Hepatocyte (in vitro differentiated cells): Measurements from ENCODE around the gene PIAS4. TPM values are rescaled to one million over a fixed set of nuclear protein-coding genes. Genes with fewer than 3 reads are reported as not detected.

Experiments
- DNase-seq: peaks from one replicate; pipeline ENCODE4 v3.0.0-alpha.2; 2016; ENCODE audit warnings: low spot score
- H2AFZ ChIP-seq: fragments of 200-600 bp; sonication (generic); 2 replicates; pipeline ENCODE4 v1.6.0; 2016; ENCODE audit warnings: antibody characterized with exemption, mild to moderate bottlenecking
- H3K27ac ChIP-seq: fragments of 200-600 bp; sonication (generic); 2 replicates; pipeline ENCODE4 v1.5.1; 2016; ENCODE audit warnings: mild to moderate bottlenecking
- H3K27me3 ChIP-seq: fragments of 200-600 bp; sonication (generic); 2 replicates; pipeline ENCODE4 v1.6.1; 2016
- H3K36me3 ChIP-seq: fragments of 200-600 bp; sonication (generic); replicated peaks from 2 replicates; pipeline ENCODE4 v1.5.1; 2016; ENCODE audit warnings: low read depth; ENCODE audit not compliant: insufficient read depth
- H3K4me1 ChIP-seq: fragments of 200-600 bp; sonication (generic); 2 replicates; pipeline ENCODE4 v1.5.1; 2016; ENCODE audit warnings: mild to moderate bottlenecking, moderate library complexity; ENCODE audit not compliant: insufficient read depth
- H3K4me2 ChIP-seq: fragments of 200-600 bp; sonication (generic); 2 replicates; pipeline ENCODE4 v1.6.0; 2016
- H3K4me3 ChIP-seq: fragments of 200-600 bp; sonication (generic); 2 replicates; pipeline ENCODE4 v1.5.1; 2016; ENCODE audit warnings: mild to moderate bottlenecking
- H3K79me2 ChIP-seq: fragments of 200-600 bp; sonication (generic); 2 replicates; pipeline ENCODE4 v1.6.0; 2017; ENCODE audit warnings: mild to moderate bottlenecking
- H3K9me2 ChIP-seq: fragments of 200-600 bp; sonication (generic); replicated peaks from 2 replicates; pipeline ENCODE4 v1.6.0; 2017; ENCODE audit warnings: mild to moderate bottlenecking; ENCODE audit not compliant: insufficient read depth
- H3K9me3 ChIP-seq: fragments of 200-600 bp; sonication (generic); 2 replicates; pipeline ENCODE4 v1.5.1; 2016; ENCODE audit warnings: low read depth, mild to moderate bottlenecking
- H4K20me1 ChIP-seq: fragments of 200-600 bp; sonication (generic); 2 replicates; pipeline ENCODE4 v1.6.0; 2016; ENCODE audit warnings: mild to moderate bottlenecking; ENCODE audit not compliant: insufficient read depth, poor library complexity, severe bottlenecking
- CTCF ChIP-seq: fragments of 200-600 bp; sonication (generic); IDR thresholded peaks from 2 replicates; pipeline ENCODE4 v1.5.1; 2016; ENCODE audit warnings: antibody characterized with exemption, mild to moderate bottlenecking; ENCODE audit not compliant: poor library complexity
- EZH2 ChIP-seq: fragments of 200-600 bp; sonication (generic); IDR thresholded peaks from 2 replicates; pipeline ENCODE4 v1.6.1; 2016; ENCODE audit warnings: antibody characterized with exemption, mild to moderate bottlenecking, borderline replicate concordance
- EZH2phosphoT487 ChIP-seq: fragments of 200-600 bp; sonication (generic); IDR thresholded peaks from one replicate; pipeline ENCODE4 v1.6.1; 2018; ENCODE audit warnings: antibody characterized with exemption, mild to moderate bottlenecking, low read depth, moderate library complexity; ENCODE audit not compliant: unreplicated experiment, severe bottlenecking
- WGBS: methylation state at CpG from one replicate; pipeline ENCODE4 v1.1.6; 2016; ENCODE audit warnings: low lambda C conversion rate; ENCODE audit errors: missing lambda C conversion rate; 5-methylcytosine and 5-hydroxymethylcytosine counted together
- polyA plus RNA-seq: library from polyadenylated mRNA; unstranded; fragments of >200 nt; fragmentation: Nextera tagmentation; extraction: Ambion mirVana; gene quantifications from 2 replicates; pipeline ENCODE4 v1.2.1, GENCODE V29; 2016
- total RNA-seq: library from RNA; depleted of rRNA; stranded (reverse); fragments of >200 nt; gene quantifications from 2 replicates; pipeline ENCODE4 v1.2.3, GENCODE V29; 2014

The PIAS4 gene
- total and polyA plus RNA-seq, 2 experiments from 2014 or later = 15.0 to 16.7 TPM

DNA sequence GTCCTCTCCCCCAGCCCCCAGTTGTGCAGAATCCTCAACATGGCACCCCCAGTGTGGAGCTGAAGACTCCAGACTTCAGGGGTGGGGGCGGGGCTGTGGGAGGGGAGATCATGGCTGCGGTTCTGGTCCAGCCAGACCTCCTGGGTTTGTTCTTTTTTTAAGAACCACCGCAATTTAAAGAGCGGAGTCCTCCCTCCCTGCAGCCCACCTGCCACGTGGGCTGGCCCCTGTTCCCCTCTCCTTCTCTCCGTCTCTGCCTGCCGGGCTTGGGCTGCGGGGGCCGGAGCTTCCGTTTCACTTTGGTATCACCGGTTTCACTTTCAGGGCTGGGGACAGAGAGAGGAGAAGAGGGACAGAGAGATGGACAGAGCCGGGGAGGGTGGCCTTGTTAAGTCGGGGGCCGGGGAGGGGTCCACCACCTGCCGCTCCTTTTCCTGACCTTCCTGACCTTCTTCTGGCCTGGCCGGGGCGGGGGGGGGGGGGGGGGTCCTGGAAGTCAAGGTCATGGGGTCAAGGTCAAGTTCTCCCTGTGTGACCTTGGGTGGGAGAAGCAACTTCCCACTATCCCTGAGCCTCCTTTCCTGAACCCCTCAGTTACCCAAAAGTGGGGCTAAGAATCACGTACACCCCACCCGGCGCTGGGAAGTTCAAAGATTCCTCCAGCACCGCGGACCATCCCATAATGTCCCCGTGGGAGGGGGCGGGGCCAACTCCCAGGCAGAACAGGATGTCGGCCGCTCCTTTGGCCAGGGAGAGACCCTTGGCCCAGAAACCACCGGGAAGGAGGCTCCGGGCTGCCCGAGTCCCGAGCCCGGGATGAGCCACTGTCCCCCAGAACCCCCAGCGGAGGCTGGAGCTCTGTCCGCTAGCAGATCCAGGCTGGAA is 70.5 kb downstream of the PIAS4 start:
- no peak overlapping the region for H3K4me3 ChIP-seq
- no peaks in the 10 kb centered on the region for H3K9me2 ChIP-seq
- H3K4me1 ChIP-seq = peaks cover 8% of the 10 kb centered on the region
- no peaks in the 10 kb centered on the region for H3K79me2 ChIP-seq
- no peaks in the 10 kb centered on the region for H4K20me1 ChIP-seq
- no peaks in the 10 kb centered on the region for H3K9me3 ChIP-seq
- H2AFZ ChIP-seq = peak overlapping the region; percentile 67
- H3K27me3 ChIP-seq = no peaks in the 10 kb centered on the region
- H3K4me2 ChIP-seq = peak overlapping the region; percentile 70
- TF ChIP-seq CTCF (no peak), EZH2phosphoT487 (no peak), EZH2 (no peak)
- WGBS = 37% methylated on average over 27 of the region's 33 CpGs
- H3K27ac ChIP-seq = no peak overlapping the region
- peak; percentile 52 for DNase-seq
- no peaks in the 10 kb centered on the region for H3K36me3 ChIP-seq

GRCh38 chr19:4080473-4080872 is 72.9 kb downstream of the PIAS4 start:
- no peaks in the 10 kb centered on the region for H3K36me3 ChIP-seq
- 75% methylated on average over 6 of the region's 6 CpGs for WGBS
- H4K20me1 ChIP-seq = no peaks in the 10 kb centered on the region
- no peak for TF ChIP-seq EZH2phosphoT487
- TF ChIP-seq EZH2 = no peak
- no peak for TF ChIP-seq CTCF
- H3K9me2 ChIP-seq = no peaks in the 10 kb centered on the region
- H3K9me3 ChIP-seq = no peaks in the 10 kb centered on the region
- H3K4me2 ChIP-seq = no peak overlapping the region
- H2AFZ ChIP-seq = no peak overlapping the region
- no peak overlapping the region for H3K27ac ChIP-seq
- peaks cover 15% of the 10 kb centered on the region for H3K4me1 ChIP-seq
- DNase-seq = no peak
- no peaks in the 10 kb centered on the region for H3K27me3 ChIP-seq
- H3K4me3 ChIP-seq = no peak overlapping the region
- no peaks in the 10 kb centered on the region for H3K79me2 ChIP-seq

DNA sequence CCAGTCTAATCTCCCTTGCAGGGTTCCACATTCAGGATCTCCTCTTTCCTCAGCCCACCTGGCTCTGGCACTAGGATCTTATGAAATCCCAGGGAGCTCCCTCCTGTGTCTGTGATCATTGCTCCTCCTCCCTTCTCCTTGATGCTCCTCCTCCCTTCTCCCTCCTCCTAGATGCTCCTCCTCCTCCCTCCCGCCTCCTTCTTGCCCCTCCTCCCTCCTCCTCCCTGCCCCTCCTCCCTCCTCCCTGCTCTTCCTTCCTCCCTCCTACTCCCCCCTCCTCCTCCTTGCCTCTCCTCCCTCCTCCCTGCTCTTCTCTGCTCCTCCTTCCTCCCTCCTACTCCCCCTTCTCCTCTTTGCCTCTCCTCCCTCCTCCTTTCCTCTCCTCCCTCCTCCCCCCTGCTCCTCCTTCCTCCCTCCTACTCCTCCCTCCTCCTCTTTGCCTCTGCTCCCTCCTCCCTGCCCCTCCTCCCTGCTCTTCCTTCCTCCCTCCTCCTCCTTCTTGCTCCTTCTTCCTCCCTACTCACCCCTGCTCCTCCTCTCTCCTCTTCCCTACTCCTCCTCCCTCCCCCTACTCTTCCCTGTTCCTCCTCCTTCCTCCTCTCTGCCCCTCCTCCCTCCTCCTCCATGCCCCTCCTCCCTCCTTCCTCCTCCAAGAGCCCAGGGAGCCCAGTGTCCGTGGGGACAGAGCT is 74.0 kb downstream of the PIAS4 start:
- Histone ChIP-seq H3K36me3 (no peaks in the 10 kb centered on the region), H2AFZ (no peak overlapping the region), H3K4me3 (no peak overlapping the region), H4K20me1 (no peaks in the 10 kb centered on the region), H3K4me2 (no peak overlapping the region), H3K4me1 (peaks cover 15% of the 10 kb centered on the region), H3K9me3 (no peaks in the 10 kb centered on the region), H3K27ac (no peak overlapping the region), H3K27me3 (no peaks in the 10 kb centered on the region), H3K9me2 (no peaks in the 10 kb centered on the region), H3K79me2 (no peaks in the 10 kb centered on the region)
- TF ChIP-seq EZH2 = no peak
- TF ChIP-seq CTCF = no peak
- no peak for TF ChIP-seq EZH2phosphoT487
- WGBS = 17% methylated on average over 1 of the region's 2 CpGs
- no peak for DNase-seq
